MM.1S (cell line): ENCODE data around the gene IFNGR2.

Experiments
- DNase-seq: peaks from one replicate; pipeline ENCODE4 v3.0.0-alpha.2; 2015
- H2AFZ ChIP-seq: fragments of 300-600 bp; sonication (generic); 2 replicates; pipeline ENCODE4 v1.6.0; 2016; ENCODE audit warnings: antibody characterized with exemption, low read length
- H3F3A ChIP-seq: fragments of 300-600 bp; sonication (generic); 2 replicates; pipeline ENCODE4 v1.6.1; 2016; ENCODE audit warnings: mild to moderate bottlenecking, antibody characterized with exemption, low read length, moderate library complexity, mixed read lengths; ENCODE audit not compliant: insufficient read depth
- H3K27ac ChIP-seq: fragments of 300-600 bp; sonication (generic); 2 replicates; pipeline ENCODE4 v1.5.1; 2016; ENCODE audit warnings: mild to moderate bottlenecking, low read length
- H3K27me3 ChIP-seq: fragments of 300-600 bp; sonication (generic); replicated peaks from 2 replicates; pipeline ENCODE4 v1.6.0; 2016; ENCODE audit warnings: low read length; ENCODE audit not compliant: insufficient read depth
- H3K36me3 ChIP-seq: fragments of 300-600 bp; sonication (generic); replicated peaks from 2 replicates; pipeline ENCODE4 v1.6.1; 2016; ENCODE audit warnings: mild to moderate bottlenecking, low read length, mixed read lengths; ENCODE audit not compliant: insufficient read depth
- H3K4me1 ChIP-seq: fragments of 300-600 bp; sonication (generic); 2 replicates; pipeline ENCODE4 v1.6.1; 2016; ENCODE audit warnings: low read length, mixed read lengths
- H3K4me2 ChIP-seq: fragments of 300-600 bp; sonication (generic); 2 replicates; pipeline ENCODE4 v1.6.0; 2016; ENCODE audit warnings: low read depth, low read length
- H3K4me3 ChIP-seq: fragments of 300-600 bp; sonication (generic); 2 replicates; pipeline ENCODE4 v1.5.1; 2016; ENCODE audit warnings: low read length, mixed read lengths
- H3K79me2 ChIP-seq: fragments of 300-600 bp; sonication (generic); 2 replicates; pipeline ENCODE4 v1.6.1; 2016; ENCODE audit warnings: mixed run types, low read length, mixed read lengths
- H3K9ac ChIP-seq: fragments of 300-600 bp; sonication (generic); 2 replicates; pipeline ENCODE4 v1.6.1; 2016; ENCODE audit warnings: low read length, mixed read lengths
- H3K9me2 ChIP-seq: fragments of 300-600 bp; sonication (generic); replicated peaks from 2 replicates; pipeline ENCODE4 v1.6.1; 2016; ENCODE audit warnings: mild to moderate bottlenecking, low read length, mixed read lengths; ENCODE audit not compliant: insufficient read depth
- H3K9me3 ChIP-seq: fragments of 300-600 bp; sonication (generic); replicated peaks from 2 replicates; pipeline ENCODE4 v1.6.1; 2016; ENCODE audit warnings: mild to moderate bottlenecking, low read length, mixed read lengths; ENCODE audit not compliant: insufficient read depth
- H4K20me1 ChIP-seq: fragments of 300-600 bp; sonication (generic); 2 replicates; pipeline ENCODE4 v1.6.1; 2016; ENCODE audit warnings: mild to moderate bottlenecking, low read length, moderate library complexity, mixed read lengths; ENCODE audit not compliant: insufficient read depth
- EZH2 ChIP-seq: fragments of 300-600 bp; sonication (generic); optimal IDR thresholded peaks from 2 replicates; pipeline ENCODE3; 2017; ENCODE audit warnings: low read depth, mild to moderate bottlenecking, antibody characterized with exemption, low read length, mixed read lengths
- EZH2phosphoT487 ChIP-seq: fragments of 300-600 bp; sonication (generic); IDR thresholded peaks from 2 replicates; pipeline ENCODE4 v1.6.1; 2018; ENCODE audit warnings: antibody characterized with exemption, low read length
- TF ChIP-seq, protein P1 (sequence below): fragments of 300-600 bp; sonication (generic); IDR thresholded peaks from 2 replicates; pipeline ENCODE4 v1.5.1; 2016; ENCODE audit warnings: antibody characterized with exemption, low read length, mixed read lengths

The IFNGR2 gene

DNA sequence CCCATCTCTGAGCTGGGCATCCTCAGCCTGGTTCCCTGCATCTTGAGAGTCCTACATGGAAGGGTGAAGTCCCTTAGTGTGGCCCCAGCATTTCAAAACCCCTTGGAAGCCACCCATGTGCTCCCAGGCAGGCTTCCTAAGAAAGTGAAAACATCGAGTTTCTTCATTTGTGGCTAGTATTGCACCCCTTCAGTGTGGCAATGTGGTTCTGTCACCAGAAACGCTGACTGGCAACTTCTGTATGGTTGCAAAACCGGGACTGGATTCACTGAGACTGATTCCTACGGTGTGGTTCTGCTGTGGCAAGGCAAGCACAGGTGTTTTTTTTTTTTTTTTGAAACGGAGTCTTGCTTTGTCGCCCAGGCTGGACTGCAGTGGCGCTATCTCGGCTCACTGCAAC lies 9.0 kb upstream of the IFNGR2 start:
- TF ChIP-seq, protein P1, sequence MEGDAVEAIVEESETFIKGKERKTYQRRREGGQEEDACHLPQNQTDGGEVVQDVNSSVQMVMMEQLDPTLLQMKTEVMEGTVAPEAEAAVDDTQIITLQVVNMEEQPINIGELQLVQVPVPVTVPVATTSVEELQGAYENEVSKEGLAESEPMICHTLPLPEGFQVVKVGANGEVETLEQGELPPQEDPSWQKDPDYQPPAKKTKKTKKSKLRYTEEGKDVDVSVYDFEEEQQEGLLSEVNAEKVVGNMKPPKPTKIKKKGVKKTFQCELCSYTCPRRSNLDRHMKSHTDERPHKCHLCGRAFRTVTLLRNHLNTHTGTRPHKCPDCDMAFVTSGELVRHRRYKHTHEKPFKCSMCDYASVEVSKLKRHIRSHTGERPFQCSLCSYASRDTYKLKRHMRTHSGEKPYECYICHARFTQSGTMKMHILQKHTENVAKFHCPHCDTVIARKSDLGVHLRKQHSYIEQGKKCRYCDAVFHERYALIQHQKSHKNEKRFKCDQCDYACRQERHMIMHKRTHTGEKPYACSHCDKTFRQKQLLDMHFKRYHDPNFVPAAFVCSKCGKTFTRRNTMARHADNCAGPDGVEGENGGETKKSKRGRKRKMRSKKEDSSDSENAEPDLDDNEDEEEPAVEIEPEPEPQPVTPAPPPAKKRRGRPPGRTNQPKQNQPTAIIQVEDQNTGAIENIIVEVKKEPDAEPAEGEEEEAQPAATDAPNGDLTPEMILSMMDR = no peak; the same call in 1 of the 2 replicates
- TF ChIP-seq EZH2 (no peak), EZH2phosphoT487 (no peak)
- DNase-seq = peak; percentile 99
- H4K20me1 ChIP-seq = no peaks in the 10 kb centered on the region
- no peaks in the 10 kb centered on the region for H3K27me3 ChIP-seq
- H3K36me3 ChIP-seq = no peaks in the 10 kb centered on the region
- peak overlapping the region; percentile 3; the same call in 1 of the 2 replicates for H3K27ac ChIP-seq
- H2AFZ ChIP-seq = 0 out of 2 replicates have a peak overlapping the region, but pooled peaks have one; percentile 3
- peaks cover 12% of the 10 kb centered on the region for H3F3A ChIP-seq
- peak overlapping the region; percentile 35; the same call in 1 of the 2 replicates for H3K4me2 ChIP-seq
- no peaks in the 10 kb centered on the region for H3K9me2 ChIP-seq
- no peaks in the 10 kb centered on the region for H3K79me2 ChIP-seq
- peaks cover 7% of the 10 kb centered on the region for H3K4me1 ChIP-seq
- H3K4me3 ChIP-seq = no peak overlapping the region
- H3K9ac ChIP-seq = no peak overlapping the region
- no peaks in the 10 kb centered on the region for H3K9me3 ChIP-seq

DNA sequence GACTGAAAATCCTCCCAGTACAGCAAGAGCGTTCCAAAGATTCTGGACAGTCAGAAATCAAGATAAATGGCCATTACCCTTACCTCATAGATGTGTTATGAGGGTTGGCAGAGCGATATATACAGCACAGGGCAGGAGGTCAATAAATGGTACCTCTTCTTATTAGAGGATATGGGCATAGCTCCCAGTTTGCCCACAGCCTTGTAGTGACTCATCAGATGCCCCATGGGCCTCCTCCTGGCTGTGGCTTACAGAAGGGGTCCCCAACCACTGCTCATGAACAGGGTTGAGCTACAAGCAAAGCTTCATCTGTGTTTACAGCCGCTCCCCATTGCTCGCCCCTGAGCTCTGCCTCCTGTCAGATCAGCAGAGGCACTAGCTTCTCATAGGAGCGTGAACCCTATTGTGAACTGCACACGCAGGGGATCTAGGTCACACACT lies 7.3 kb upstream of the IFNGR2 start:
- Histone ChIP-seq H3K4me1 (peaks cover 7% of the 10 kb centered on the region), H3K36me3 (no peaks in the 10 kb centered on the region), H3K9me2 (no peaks in the 10 kb centered on the region), H3K9ac (no peak overlapping the region), H3K9me3 (no peaks in the 10 kb centered on the region), H3K4me2 (no peak overlapping the region), H3K4me3 (no peak overlapping the region), H4K20me1 (no peaks in the 10 kb centered on the region), H3K27ac (no peak overlapping the region), H3K79me2 (no peaks in the 10 kb centered on the region), H3F3A (peaks cover 12% of the 10 kb centered on the region), H3K27me3 (no peaks in the 10 kb centered on the region), H2AFZ (no peak overlapping the region)
- DNase-seq = no peak
- no peak for TF ChIP-seq EZH2
- TF ChIP-seq EZH2phosphoT487 = no peak
- TF ChIP-seq, protein P1 = no peak

DNA sequence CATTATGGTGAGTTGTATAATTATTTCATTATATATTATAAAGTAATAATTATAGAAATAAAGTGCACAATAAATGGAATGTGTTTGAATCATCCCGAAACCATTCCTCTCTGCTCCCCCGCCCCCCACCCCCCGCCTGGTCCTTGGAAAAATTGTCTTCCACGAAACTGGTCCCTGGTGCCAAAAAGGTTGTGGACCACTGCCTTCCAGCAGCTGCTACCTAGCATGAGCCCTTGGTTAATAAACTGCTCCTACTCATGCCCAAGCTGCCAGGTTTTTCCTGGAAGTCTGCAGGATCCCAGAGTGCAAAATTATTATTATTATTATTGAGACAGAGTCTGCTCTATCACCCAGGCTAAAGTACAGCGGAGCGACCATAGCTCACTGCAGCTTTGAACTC lies 6.8 kb upstream of the IFNGR2 start:
- Histone ChIP-seq H3K9ac (no peak overlapping the region), H3K27me3 (no peaks in the 10 kb centered on the region), H3K4me1 (peaks cover 7% of the 10 kb centered on the region), H3K79me2 (no peaks in the 10 kb centered on the region), H3K27ac (no peak overlapping the region), H3K4me3 (no peak overlapping the region), H3K9me3 (no peaks in the 10 kb centered on the region), H2AFZ (no peak overlapping the region), H3K9me2 (no peaks in the 10 kb centered on the region), H3K4me2 (no peak overlapping the region), H3K36me3 (no peaks in the 10 kb centered on the region), H4K20me1 (no peaks in the 10 kb centered on the region), H3F3A (peaks cover 12% of the 10 kb centered on the region)
- no peak for DNase-seq
- TF ChIP-seq, protein P1 = no peak
- TF ChIP-seq EZH2phosphoT487 (no peak), EZH2 (no peak)
